ENCODE data around the gene KCTD5. TPM values are rescaled to one million over a fixed set of nuclear protein-coding genes. Genes with fewer than 3 reads are reported as not detected.
"Not testable (repeated sequence)": the region's sequence is repeated elsewhere in the genome, so short reads cannot be mapped to it uniquely, and the experiment has no call there.

Gene KCTD5, protein sequence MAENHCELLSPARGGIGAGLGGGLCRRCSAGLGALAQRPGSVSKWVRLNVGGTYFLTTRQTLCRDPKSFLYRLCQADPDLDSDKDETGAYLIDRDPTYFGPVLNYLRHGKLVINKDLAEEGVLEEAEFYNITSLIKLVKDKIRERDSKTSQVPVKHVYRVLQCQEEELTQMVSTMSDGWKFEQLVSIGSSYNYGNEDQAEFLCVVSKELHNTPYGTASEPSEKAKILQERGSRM
- total RNA-seq (10 to 100 TPM; 14.3 to 15.5 TPM), polyA plus RNA-seq (10 to 100 TPM in 1 of 2 donors, 1 to 10 TPM in 1; 9.7 to 13.0 TPM)
- long read RNA-seq, donor 1, transcript KCTD5-201 (6 exons, 2,482 nt) = major isoform, 12 of 18 reads
- long read RNA-seq, donor 1, partial matches to known transcripts = 1 of 18 reads
- long read RNA-seq, donor 1, other reads (novel, unspliced or antisense) = 3 of 18 reads
- long read RNA-seq, donor 2, transcript KCTD5-201 (6 exons, 2,482 nt) = major isoform, 13 of 16 reads
- long read RNA-seq, donor 2, partial matches to known transcripts = 1 of 16 reads
- long read RNA-seq, donor 2, other reads (novel, unspliced or antisense) = 2 of 16 reads

DNA sequence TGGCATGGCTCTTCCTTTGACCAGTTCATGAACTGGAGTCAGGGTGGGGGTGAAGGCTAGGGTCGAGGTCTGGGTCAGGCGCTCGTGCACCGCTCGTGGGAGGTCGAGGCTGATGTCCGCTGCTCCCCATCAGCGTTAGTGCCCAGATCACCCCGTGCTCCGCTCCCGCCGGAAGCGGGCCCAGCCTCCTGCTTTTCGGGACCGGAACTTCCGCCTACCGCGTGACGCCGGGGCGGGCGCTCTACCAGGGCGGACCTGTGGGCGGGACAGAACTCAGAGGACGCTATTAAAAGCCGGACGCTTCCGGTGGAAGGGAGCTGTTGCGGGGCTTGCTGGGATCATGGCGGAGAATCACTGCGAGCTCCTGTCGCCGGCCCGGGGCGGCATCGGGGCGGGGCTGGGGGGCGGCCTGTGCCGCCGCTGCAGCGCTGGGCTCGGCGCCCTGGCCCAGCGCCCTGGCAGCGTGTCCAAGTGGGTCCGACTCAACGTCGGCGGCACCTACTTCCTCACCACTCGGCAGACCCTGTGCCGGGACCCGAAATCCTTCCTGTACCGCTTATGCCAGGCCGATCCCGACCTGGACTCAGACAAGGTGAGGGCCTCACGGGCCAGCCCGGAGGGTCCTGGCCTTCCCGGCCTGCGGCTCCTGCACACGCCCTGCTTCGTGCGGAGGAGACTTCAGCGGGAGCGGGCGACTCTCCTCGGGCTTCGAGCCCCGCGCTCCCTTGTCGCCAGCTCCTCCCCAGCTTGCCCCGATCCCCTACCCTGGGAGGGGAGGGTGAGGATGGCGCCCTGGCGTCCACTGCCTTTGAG is at the start of gene KCTD5:
Gene KCTD5, plus strand, starts transcription at position 315 of the 813 bp plus-strand sequence. Its CDS starts 26 bp downstream, at position 341.
- Histone ChIP-seq H3K36me3 (ENCODE audit: control insufficient read depth in 1 of 2, insufficient read depth in 2 of 2, low read length in 1 of 2) (no peaks in the 10 kb centered on the region), H3K4me1 (ENCODE audit: control insufficient read depth in 1 of 2, insufficient read depth in 2 of 2, low read length in 2 of 2) (peaks cover 0 to 1% of the 10 kb centered on the region in 2 donors), H3K27ac (ENCODE audit: low read depth in 1 of 2, low read length in 2 of 2) (no peak within 1 kb of the TSS), H3K27me3 (ENCODE audit: control insufficient read depth in 1 of 2, insufficient read depth in 2 of 2, low read length in 1 of 2) (no peaks in the 10 kb centered on the region), H3K9me3 (ENCODE audit: control insufficient read depth, low read length) (no peaks in the 10 kb centered on the region), H3K4me3 (ENCODE audit: low read length in 2 of 2) (peak within 1 kb of the TSS; percentile 62 to 73)
- intact Hi-C loops (cut with DNase I) = loop anchor here in 1 of 2 donors (5.0 kb wide), 1 partner anchor 35 kb away; no protein-coding TSS in a partner anchor
- peak; percentile 98 for ATAC-seq (ENCODE audit: low FRiP score)
- WGBS, 2 donors = 0% methylated on average over 73 of the region's 73 CpGs
- peak; percentile 97 to 98 for DNase-seq

- H3K27me3 ChIP-seq (ENCODE audit: control insufficient read depth in 1 of 2, insufficient read depth in 2 of 2, low read length in 1 of 2); H3K4me1 ChIP-seq (ENCODE audit: control insufficient read depth in 1 of 2, insufficient read depth in 2 of 2, low read length in 2 of 2); H3K27ac ChIP-seq (ENCODE audit: low read depth in 1 of 2, low read length in 2 of 2); H3K4me3 ChIP-seq (ENCODE audit: low read length in 2 of 2); intact Hi-C loops (cut with DNase I); H3K36me3 ChIP-seq (ENCODE audit: control insufficient read depth in 1 of 2, insufficient read depth in 2 of 2, low read length in 1 of 2); H3K9me3 ChIP-seq (ENCODE audit: control insufficient read depth, low read length): not testable (repeated sequence)
- ATAC-seq (ENCODE audit: low FRiP score) (peak; percentile 57), DNase-seq (peak in 1 of 2 donors; percentile 77)
- WGBS, 2 donors = 14% methylated on average over 1 of the region's 12 CpGs; no CpG with 5 or more reads in 1 of the 2 donors
Observed at GRCh38 chr16:2639071-2639721, 43.1 kb upstream of the KCTD5 start.

DNA sequence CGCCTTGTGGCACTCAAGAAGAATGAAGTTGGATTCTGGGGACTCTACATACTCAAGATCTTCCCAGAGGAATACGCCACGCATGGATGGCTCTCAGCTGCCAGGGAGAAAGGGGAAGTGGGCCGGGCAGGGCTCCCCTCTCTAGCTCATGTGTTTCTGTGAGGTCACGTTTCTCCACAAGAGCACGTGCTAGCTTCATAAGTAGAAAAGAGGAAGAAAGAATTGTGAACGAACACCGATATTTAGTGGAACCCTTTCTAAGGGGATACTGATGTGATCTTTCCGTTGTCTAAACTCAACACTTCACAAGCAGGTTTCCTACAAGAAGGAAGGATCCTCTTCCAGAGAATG is 42.6 kb upstream of the KCTD5 start:
- DNase-seq; H3K4me1 ChIP-seq (ENCODE audit: control insufficient read depth in 1 of 2, insufficient read depth in 2 of 2, low read length in 2 of 2); H3K9me3 ChIP-seq (ENCODE audit: control insufficient read depth, low read length); H3K36me3 ChIP-seq (ENCODE audit: control insufficient read depth in 1 of 2, insufficient read depth in 2 of 2, low read length in 1 of 2); H3K27me3 ChIP-seq (ENCODE audit: control insufficient read depth in 1 of 2, insufficient read depth in 2 of 2, low read length in 1 of 2); H3K27ac ChIP-seq (ENCODE audit: low read depth in 1 of 2, low read length in 2 of 2); ATAC-seq (ENCODE audit: low FRiP score); H3K4me3 ChIP-seq (ENCODE audit: low read length in 2 of 2); intact Hi-C loops (cut with DNase I): not testable (repeated sequence)
- 89 to 92% methylated on average over 7 to 9 of the region's 9 CpGs for WGBS, 2 donors

- H3K4me1 ChIP-seq (ENCODE audit: control insufficient read depth in 1 of 2, insufficient read depth in 2 of 2, low read length in 2 of 2); H3K36me3 ChIP-seq (ENCODE audit: control insufficient read depth in 1 of 2, insufficient read depth in 2 of 2, low read length in 1 of 2); H3K4me3 ChIP-seq (ENCODE audit: low read length in 2 of 2); intact Hi-C loops (cut with DNase I); ATAC-seq (ENCODE audit: low FRiP score); H3K27me3 ChIP-seq (ENCODE audit: control insufficient read depth in 1 of 2, insufficient read depth in 2 of 2, low read length in 1 of 2); DNase-seq; H3K27ac ChIP-seq (ENCODE audit: low read depth in 1 of 2, low read length in 2 of 2); H3K9me3 ChIP-seq (ENCODE audit: control insufficient read depth, low read length): not testable (repeated sequence)
- WGBS, 2 donors = 84 to 94% methylated on average over 5 to 6 of the region's 17 CpGs
Observed at GRCh38 chr16:2642561-2642960, 39.8 kb upstream of the KCTD5 start.

GRCh38 chr16:2644754-2645453 is 37.4 kb upstream of the KCTD5 start:
- H3K9me3 ChIP-seq (ENCODE audit: control insufficient read depth, low read length); intact Hi-C loops (cut with DNase I): not testable (repeated sequence)

DNA sequence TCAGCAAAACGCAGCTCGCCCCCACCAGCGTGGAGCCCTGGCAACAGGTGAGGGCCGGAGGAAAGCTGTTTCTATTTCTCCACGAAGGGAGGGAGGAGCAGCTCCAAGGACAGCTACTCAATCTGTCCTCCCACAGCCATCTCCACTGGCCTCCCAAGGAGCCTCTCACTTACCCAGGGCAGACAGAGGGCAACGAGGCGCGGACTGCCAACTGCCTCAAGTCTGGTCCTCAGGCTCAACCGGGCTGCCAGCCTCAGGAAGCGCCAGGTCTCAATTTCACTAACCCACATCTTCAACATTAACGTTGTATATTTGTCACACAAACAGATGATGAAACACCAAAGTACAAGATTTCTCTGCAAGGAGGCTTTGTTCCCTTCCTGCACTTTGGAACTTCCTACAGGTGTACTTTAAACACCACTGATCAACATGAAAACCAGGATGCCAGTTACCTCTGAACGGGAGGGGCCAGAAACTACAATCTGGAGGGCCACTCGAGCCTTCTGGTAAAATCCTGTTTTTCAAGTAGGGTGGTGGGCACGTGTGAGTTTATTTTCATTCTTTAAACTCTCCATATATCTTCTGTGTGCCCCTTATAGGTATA is 31.0 kb upstream of the KCTD5 start:
- H3K27ac ChIP-seq (ENCODE audit: low read depth in 1 of 2, low read length in 2 of 2); H3K9me3 ChIP-seq (ENCODE audit: control insufficient read depth, low read length); ATAC-seq (ENCODE audit: low FRiP score); H3K4me3 ChIP-seq (ENCODE audit: low read length in 2 of 2); H3K27me3 ChIP-seq (ENCODE audit: control insufficient read depth in 1 of 2, insufficient read depth in 2 of 2, low read length in 1 of 2); intact Hi-C loops (cut with DNase I); H3K36me3 ChIP-seq (ENCODE audit: control insufficient read depth in 1 of 2, insufficient read depth in 2 of 2, low read length in 1 of 2); H3K4me1 ChIP-seq (ENCODE audit: control insufficient read depth in 1 of 2, insufficient read depth in 2 of 2, low read length in 2 of 2); DNase-seq: not testable (repeated sequence)
- no CpG with 5 or more reads among the region's 14 CpGs for WGBS, 2 donors

More at GRCh38 chr16:2644754-2645453, 37.4 kb upstream of the KCTD5 start:
- not testable (repeated sequence) for H3K27me3 ChIP-seq (ENCODE audit: control insufficient read depth in 1 of 2, insufficient read depth in 2 of 2, low read length in 1 of 2); H3K27ac ChIP-seq (ENCODE audit: low read depth in 1 of 2, low read length in 2 of 2); H3K4me3 ChIP-seq (ENCODE audit: low read length in 2 of 2); ATAC-seq (ENCODE audit: low FRiP score); DNase-seq; H3K4me1 ChIP-seq (ENCODE audit: control insufficient read depth in 1 of 2, insufficient read depth in 2 of 2, low read length in 2 of 2); H3K36me3 ChIP-seq (ENCODE audit: control insufficient read depth in 1 of 2, insufficient read depth in 2 of 2, low read length in 1 of 2)
- no CpG with 5 or more reads among the region's 12 CpGs for WGBS, 2 donors

DNA sequence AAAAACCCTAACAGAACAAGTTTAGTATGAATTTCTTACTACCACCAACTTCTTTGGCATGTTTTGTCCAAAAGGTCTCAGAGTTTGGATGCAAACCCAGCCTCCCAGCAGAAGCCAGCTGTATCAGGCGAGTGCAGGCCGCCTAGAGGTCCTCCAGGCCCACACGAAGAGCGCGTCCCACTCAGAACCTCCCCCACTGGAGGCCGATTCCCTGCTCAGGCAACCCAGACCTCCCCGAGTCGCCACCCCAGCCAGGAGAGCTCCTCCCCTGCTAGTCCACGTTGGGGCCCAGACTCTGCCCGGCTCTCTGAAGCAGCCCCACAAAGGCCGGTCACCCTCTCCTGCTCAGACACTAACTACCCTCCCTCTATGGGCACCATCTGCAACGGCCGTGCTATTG is 28.4 kb upstream of the KCTD5 start:
- H3K9me3 ChIP-seq (ENCODE audit: control insufficient read depth, low read length); intact Hi-C loops (cut with DNase I); H3K36me3 ChIP-seq (ENCODE audit: control insufficient read depth in 1 of 2, insufficient read depth in 2 of 2, low read length in 1 of 2); DNase-seq; H3K27me3 ChIP-seq (ENCODE audit: control insufficient read depth in 1 of 2, insufficient read depth in 2 of 2, low read length in 1 of 2); H3K4me1 ChIP-seq (ENCODE audit: control insufficient read depth in 1 of 2, insufficient read depth in 2 of 2, low read length in 2 of 2); H3K27ac ChIP-seq (ENCODE audit: low read depth in 1 of 2, low read length in 2 of 2); H3K4me3 ChIP-seq (ENCODE audit: low read length in 2 of 2): not testable (repeated sequence)
- no CpG with 5 or more reads among the region's 13 CpGs for WGBS, 2 donors
- ATAC-seq (ENCODE audit: low FRiP score) = peak; percentile 51

DNA sequence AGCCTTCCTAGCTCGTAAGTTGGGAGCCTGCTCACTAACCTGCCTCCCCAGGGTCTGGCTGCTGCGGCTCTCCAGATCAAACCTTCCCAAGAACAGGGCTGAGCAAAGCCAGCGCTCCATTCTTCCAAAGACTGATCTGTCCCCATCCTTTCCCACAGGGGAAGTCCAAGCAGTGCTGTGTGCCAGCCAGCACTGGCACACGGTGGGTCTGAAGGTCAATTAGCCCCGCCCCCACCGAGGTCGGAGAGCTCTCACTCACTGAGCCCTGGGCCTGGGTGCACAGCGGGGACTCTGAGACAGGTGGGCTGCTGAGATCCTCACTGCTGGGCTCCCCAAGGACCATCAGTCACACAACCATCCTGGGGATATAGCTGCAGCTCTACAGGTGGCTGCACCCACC is 27.4 kb upstream of the KCTD5 start:
- H3K4me3 ChIP-seq (ENCODE audit: low read length in 2 of 2); H3K9me3 ChIP-seq (ENCODE audit: control insufficient read depth, low read length); ATAC-seq (ENCODE audit: low FRiP score); intact Hi-C loops (cut with DNase I); H3K27ac ChIP-seq (ENCODE audit: low read depth in 1 of 2, low read length in 2 of 2); H3K27me3 ChIP-seq (ENCODE audit: control insufficient read depth in 1 of 2, insufficient read depth in 2 of 2, low read length in 1 of 2); DNase-seq; H3K4me1 ChIP-seq (ENCODE audit: control insufficient read depth in 1 of 2, insufficient read depth in 2 of 2, low read length in 2 of 2); H3K36me3 ChIP-seq (ENCODE audit: control insufficient read depth in 1 of 2, insufficient read depth in 2 of 2, low read length in 1 of 2): not testable (repeated sequence)
- 33 to 50% methylated on average over 1 to 2 of the region's 8 CpGs for WGBS, 2 donors
